NT2/D1 (cell line): ENCODE data around the gene KRT32.

ENCODE experiments used
- DNase-seq: peaks from one replicate; pipeline ENCODE4 v3.0.0-alpha.2; 2011; ENCODE audit warnings: low read depth, low spot score
- H3K27me3 ChIP-seq: 2 replicates; pipeline ENCODE4 v1.6.0; 2011; ENCODE audit warnings: mild to moderate bottlenecking; ENCODE audit not compliant: insufficient read length, insufficient read depth
- H3K36me3 ChIP-seq: 2 replicates; pipeline ENCODE4 v1.6.1; 2011; ENCODE audit warnings: mild to moderate bottlenecking, low read length, mixed read lengths; ENCODE audit not compliant: insufficient read depth, insufficient read length
- H3K4me1 ChIP-seq: 2 replicates; pipeline ENCODE4 v1.5.1; 2011; ENCODE audit not compliant: insufficient read depth, insufficient read length
- H3K4me3 ChIP-seq: 2 replicates; pipeline ENCODE4 v1.5.1; 2011; ENCODE audit warnings: low read depth; ENCODE audit not compliant: insufficient read length
- H3K9ac ChIP-seq: 2 replicates; pipeline ENCODE4 v1.6.0; 2011; ENCODE audit warnings: low read depth; ENCODE audit not compliant: insufficient read length
- H3K9me3 ChIP-seq: 2 replicates; pipeline ENCODE4 v1.5.1; 2011; ENCODE audit warnings: mild to moderate bottlenecking, low read length; ENCODE audit not compliant: insufficient read depth
- SUZ12 ChIP-seq: IDR thresholded peaks from 2 replicates; pipeline ENCODE4 v1.6.1; 2011; ENCODE audit not compliant: insufficient read length, insufficient read depth; ENCODE audit errors: extremely low read depth
- YY1 ChIP-seq: IDR thresholded peaks from 2 replicates; pipeline ENCODE4 v1.6.1; 2011; ENCODE audit not compliant: insufficient read length, insufficient read depth
- ZNF274 ChIP-seq: IDR thresholded peaks from 2 replicates; pipeline ENCODE4 v1.6.1; 2011; ENCODE audit warnings: mild to moderate bottlenecking, low read depth, low read length

KRT32 gene

DNA sequence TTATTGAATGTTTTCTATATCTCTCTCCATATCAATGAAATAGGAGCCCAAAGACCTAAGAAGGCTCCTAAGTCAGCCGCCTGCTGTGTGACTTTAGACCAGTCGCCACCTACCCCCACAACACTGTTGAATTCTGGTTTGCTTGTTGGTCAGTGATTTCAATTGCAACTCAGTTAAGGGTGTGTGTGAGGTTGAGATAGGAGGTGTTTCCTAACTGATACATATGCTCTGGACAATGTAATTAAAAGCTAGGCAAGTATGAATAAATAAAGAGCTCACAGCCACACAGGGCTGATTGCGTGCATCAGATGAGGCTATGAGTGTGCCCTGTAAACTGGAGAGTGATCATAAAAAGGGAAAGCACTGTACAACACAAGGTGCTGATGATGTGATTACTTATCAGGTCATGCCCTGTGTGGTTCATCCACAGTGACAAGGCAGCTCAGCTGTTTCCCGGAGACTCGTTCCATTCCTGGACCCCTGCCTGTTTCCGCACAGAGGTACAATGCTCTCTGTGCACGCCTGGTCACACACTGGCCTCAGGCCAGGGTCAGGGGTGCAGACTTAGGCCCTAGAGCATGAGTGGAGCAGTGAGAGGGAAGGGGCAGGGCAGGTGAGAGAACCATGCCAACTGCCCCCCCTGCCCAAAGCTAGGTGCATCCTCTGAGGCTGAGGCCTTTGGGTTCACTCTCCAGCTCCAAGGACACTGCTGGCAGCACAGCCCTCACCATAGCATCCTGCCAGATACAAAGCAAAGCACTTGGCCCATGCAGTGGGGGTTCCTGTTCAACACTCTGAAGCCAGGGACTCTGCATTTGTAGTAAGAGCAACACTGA, 17.0 kb upstream of the KRT32 start:
- TF ChIP-seq SUZ12, result no peak
- no peaks in the 10 kb centered on the region for H3K27me3 ChIP-seq
- no peaks in the 10 kb centered on the region for H3K4me1 ChIP-seq
- H3K36me3 ChIP-seq, result no peaks in the 10 kb centered on the region
- no peaks in the 10 kb centered on the region for H3K9me3 ChIP-seq
- no peak overlapping the region for H3K4me3 ChIP-seq
- no peak for DNase-seq
- no peak overlapping the region for H3K9ac ChIP-seq

DNA sequence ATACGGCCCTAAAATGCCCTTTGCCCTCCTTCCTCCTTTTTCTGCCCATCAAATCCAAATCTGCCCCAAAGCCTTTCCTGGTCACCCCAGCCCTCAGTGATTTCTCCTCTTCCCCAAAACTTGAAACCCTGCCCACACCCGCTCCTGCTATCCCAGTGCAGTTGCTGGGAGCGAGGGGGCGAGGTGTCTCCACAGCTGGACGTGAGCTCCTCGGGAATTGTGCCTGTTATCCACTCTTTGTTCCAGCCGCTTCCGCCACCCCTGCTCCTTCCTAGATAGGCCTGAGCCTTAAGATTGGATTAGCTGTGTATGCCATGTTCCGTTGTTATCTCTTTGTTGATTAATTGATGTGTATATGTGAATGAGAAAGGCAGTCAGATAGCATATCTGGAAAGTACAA, 16.3 kb upstream of the KRT32 start:
- no peaks in the 10 kb centered on the region for H3K36me3 ChIP-seq
- no peak overlapping the region for H3K9ac ChIP-seq
- DNase-seq, result no peak
- no peaks in the 10 kb centered on the region for H3K27me3 ChIP-seq
- H3K9me3 ChIP-seq, result no peaks in the 10 kb centered on the region
- TF ChIP-seq YY1 (no peak), ZNF274 (no peak), SUZ12 (no peak)
- no peak overlapping the region for H3K4me3 ChIP-seq
- H3K4me1 ChIP-seq, result no peaks in the 10 kb centered on the region

DNA sequence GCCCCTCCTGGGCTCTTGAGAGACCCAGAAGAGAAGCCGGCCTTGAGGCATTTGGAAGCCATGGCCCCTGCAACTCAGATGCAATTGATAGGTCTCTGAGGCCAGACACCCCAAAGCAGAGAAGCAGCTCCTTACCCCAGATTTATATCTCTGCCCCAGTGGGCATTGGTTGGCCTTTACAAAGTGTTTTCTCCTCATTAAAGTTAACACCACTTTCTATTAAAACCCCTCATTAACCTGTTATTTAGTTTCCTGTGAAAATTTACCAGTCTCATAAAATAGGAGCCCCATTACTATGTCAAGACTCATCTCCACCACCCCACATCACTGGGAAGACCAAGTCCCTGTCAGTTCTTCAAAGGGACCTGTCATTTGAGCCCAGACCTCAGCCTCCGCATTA, 13.8 kb upstream of the KRT32 start, which contains the start of gene KRT35:
Gene KRT35 (minus strand): TSS at position 116 of the 400 bp plus-strand sequence. CDS start 54 bp downstream, at position 62.
- no peaks in the 10 kb centered on the region for H3K4me1 ChIP-seq
- H3K9me3 ChIP-seq, result no peaks in the 10 kb centered on the region
- no peak for DNase-seq
- no peak within 1 kb of the TSS for H3K4me3 ChIP-seq
- H3K9ac ChIP-seq, result no peak within 1 kb of the TSS
- H3K27me3 ChIP-seq, result no peaks in the 10 kb centered on the region
- no peaks in the 10 kb centered on the region for H3K36me3 ChIP-seq
- no peak for TF ChIP-seq SUZ12
- TF ChIP-seq ZNF274, result no peak
- no peak for TF ChIP-seq YY1

DNA sequence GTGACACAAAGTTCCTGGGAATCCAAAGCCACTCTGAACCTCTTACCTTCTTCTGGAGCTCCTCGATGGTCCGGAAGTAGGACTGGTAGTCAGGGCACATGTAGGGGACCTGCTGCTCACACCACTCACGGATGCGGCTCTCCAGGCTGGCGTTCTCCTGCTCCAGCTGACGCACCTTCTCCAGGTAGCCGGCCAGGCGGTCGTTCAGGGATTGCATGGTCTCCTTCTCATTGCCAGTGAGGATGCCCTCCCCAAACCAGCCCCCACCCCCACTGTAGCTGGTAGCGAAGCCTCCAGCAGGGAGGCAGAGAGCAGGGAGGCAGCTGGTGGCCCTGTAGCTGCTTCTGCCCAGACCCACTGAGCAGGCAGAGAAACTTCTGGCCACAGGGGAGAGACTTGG, 13.4 kb upstream of the KRT32 start:
- DNase-seq, result no peak
- Histone ChIP-seq H3K9me3 (no peaks in the 10 kb centered on the region), H3K4me1 (no peaks in the 10 kb centered on the region), H3K36me3 (no peaks in the 10 kb centered on the region), H3K4me3 (no peak overlapping the region), H3K9ac (no peak overlapping the region), H3K27me3 (no peaks in the 10 kb centered on the region)
- TF ChIP-seq SUZ12 (no peak), ZNF274 (no peak), YY1 (no peak)

DNA sequence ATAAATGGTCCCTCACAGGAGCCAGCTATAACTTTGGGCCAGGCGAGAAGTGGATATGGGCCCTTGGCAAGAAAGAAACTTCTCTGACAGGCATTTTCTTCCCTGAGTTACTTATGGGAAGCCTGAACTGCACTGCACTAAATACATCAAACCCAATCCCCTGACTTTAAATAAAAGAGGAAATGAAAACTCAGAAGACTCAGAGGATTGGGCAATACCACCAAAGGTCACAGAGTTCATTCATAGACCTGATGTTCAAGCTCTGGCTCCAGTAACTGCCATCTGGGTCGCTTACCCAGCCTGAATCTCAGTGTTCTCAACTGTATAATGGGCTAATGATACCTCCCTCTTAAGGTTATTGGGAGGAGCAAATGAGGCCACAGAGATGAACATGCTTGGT, 12.9 kb upstream of the KRT32 start:
- TF ChIP-seq SUZ12 (no peak), YY1 (no peak), ZNF274 (no peak)
- H3K4me1 ChIP-seq, result no peaks in the 10 kb centered on the region
- no peaks in the 10 kb centered on the region for H3K9me3 ChIP-seq
- H3K27me3 ChIP-seq, result no peaks in the 10 kb centered on the region
- no peaks in the 10 kb centered on the region for H3K36me3 ChIP-seq
- H3K4me3 ChIP-seq, result no peak overlapping the region
- no peak overlapping the region for H3K9ac ChIP-seq
- no peak for DNase-seq

DNA sequence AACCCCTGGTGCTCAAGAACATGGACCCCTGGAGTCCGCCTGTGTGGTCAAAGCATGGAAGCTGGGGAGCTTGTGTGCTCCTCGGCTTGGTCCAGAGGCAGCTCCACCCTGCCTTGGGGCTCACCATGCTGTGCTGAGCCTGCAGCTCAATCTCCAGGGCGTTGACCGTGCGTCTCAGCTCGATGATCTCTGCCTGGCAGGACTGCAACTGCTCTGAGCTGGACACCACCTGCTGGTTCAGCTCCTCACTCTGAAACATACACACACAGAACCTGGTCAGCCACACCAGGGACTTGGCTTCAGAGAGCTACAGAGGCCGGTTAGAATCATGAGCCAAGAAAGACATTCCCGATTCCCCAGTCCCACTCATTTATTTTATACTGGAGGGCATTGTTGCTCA, 11.1 kb upstream of the KRT32 start:
- no peaks in the 10 kb centered on the region for H3K9me3 ChIP-seq
- no peaks in the 10 kb centered on the region for H3K27me3 ChIP-seq
- no peak overlapping the region for H3K4me3 ChIP-seq
- H3K4me1 ChIP-seq, result no peaks in the 10 kb centered on the region
- TF ChIP-seq ZNF274, result no peak
- TF ChIP-seq YY1, result no peak
- no peak for TF ChIP-seq SUZ12
- no peak for DNase-seq
- no peak overlapping the region for H3K9ac ChIP-seq
- H3K36me3 ChIP-seq, result no peaks in the 10 kb centered on the region

DNA sequence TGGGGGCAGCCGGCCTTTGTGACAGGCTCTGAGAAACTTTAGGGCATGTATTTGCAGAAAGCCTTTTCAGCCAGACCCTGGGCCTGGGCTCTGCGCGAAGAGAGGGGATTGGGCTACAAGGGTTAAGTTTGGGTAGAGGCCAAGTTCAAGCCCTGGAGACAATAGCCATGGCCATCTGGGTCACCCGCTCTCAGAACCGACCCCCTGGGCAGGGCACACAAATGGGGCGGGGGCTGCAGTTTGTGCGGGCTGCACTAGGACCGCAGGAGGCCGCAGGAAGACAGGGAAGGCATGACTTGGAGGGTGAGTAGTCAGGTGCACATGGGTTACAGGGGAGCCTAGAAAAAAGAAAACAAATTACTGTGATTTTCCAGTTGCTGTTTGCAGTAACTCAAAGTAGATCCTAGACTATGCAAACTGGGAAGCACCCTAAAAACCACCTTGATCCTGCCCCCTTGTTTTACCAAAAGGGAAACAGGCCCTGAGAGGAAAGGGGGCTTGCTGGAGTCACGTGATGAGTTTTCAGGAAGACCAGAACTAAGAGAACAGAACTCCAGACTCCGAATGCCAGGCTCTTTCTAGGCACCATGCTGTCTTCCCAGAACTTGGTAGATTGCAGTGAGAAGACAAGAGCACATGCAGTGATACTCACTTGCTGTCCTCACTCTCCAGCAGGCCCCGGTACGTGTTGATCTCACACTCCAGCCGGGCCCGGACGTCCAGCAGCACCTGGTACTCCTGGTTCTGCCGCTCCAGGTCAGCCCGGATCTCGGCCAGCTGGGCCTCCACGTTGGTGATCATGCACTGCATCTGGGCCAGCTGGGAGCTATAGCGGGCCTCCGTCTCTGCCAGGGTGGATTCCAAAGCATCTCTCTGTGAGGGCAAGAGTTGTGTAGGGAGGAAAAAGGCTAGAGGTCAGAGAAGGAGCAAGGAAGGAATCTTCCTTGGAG, 10.0 kb upstream of the KRT32 start:
- Histone ChIP-seq H3K4me3 (no peak overlapping the region), H3K36me3 (no peaks in the 10 kb centered on the region), H3K9me3 (peaks cover 2% of the 10 kb centered on the region; the same call in 1 of the 2 replicates), H3K9ac (no peak overlapping the region), H3K4me1 (no peaks in the 10 kb centered on the region), H3K27me3 (no peaks in the 10 kb centered on the region)
- no peak for TF ChIP-seq ZNF274
- TF ChIP-seq YY1, result no peak
- no peak for TF ChIP-seq SUZ12
- no peak for DNase-seq
